Neural progenitor cell (in vitro differentiated cells): Measurements from ENCODE around the gene GRID1. TPM values are rescaled to one million over a fixed set of nuclear protein-coding genes. Genes with fewer than 3 reads are reported as not detected.

Source experiments
- DNase-seq: peaks from one replicate; pipeline ENCODE4 v3.0.0-alpha.2; 2016; ENCODE audit warnings: low spot score
- H2AFZ ChIP-seq: fragments of 200-600 bp; sonication (generic); replicated peaks from 2 replicates; pipeline ENCODE4 v1.6.1; 2016; ENCODE audit warnings: antibody characterized with exemption
- H3F3A ChIP-seq: fragments of 200-600 bp; sonication (generic); 2 replicates; pipeline ENCODE4 v1.6.1; 2016; ENCODE audit warnings: antibody characterized with exemption, low read depth
- H3K27ac ChIP-seq: fragments of 200-600 bp; sonication (generic); 2 replicates; pipeline ENCODE4 v1.5.1; 2016; ENCODE audit warnings: mild to moderate bottlenecking
- H3K27me3 ChIP-seq: fragments of 200-600 bp; sonication (generic); 2 replicates; pipeline ENCODE4 v1.6.1; 2016; ENCODE audit warnings: mild to moderate bottlenecking, moderate library complexity
- H3K36me3 ChIP-seq: fragments of 200-600 bp; sonication (generic); 2 replicates; pipeline ENCODE4 v1.5.1; 2016
- H3K4me1 ChIP-seq: fragments of 200-600 bp; sonication (generic); 2 replicates; pipeline ENCODE4 v1.6.1; 2016; ENCODE audit warnings: mixed run types
- H3K4me2 ChIP-seq: fragments of 200-600 bp; sonication (generic); 2 replicates; pipeline ENCODE4 v1.6.1; 2016
- H3K4me3 ChIP-seq: fragments of 200-600 bp; sonication (generic); 2 replicates; pipeline ENCODE4 v1.5.1; 2016
- H3K79me2 ChIP-seq: fragments of 200-600 bp; sonication (generic); 2 replicates; pipeline ENCODE4 v1.6.1; 2016; ENCODE audit warnings: low read depth
- H3K9ac ChIP-seq: fragments of 200-600 bp; sonication (generic); 2 replicates; pipeline ENCODE4 v1.6.1; 2016
- H3K9me3 ChIP-seq: fragments of 200-600 bp; sonication (generic); 2 replicates; pipeline ENCODE4 v1.5.1; 2016; ENCODE audit warnings: low read depth
- H4K20me1 ChIP-seq: fragments of 200-600 bp; sonication (generic); 2 replicates; pipeline ENCODE4 v1.6.1; 2016; ENCODE audit warnings: low read depth
- H3K27ac Mint-ChIP-seq: 3 replicates; pipeline ENCODE4 v1.8.0; 2021; ENCODE audit warnings: mixed read lengths
- H3K27me3 Mint-ChIP-seq: 2 replicates; pipeline ENCODE4 v1.8.0; 2022; ENCODE audit warnings: low read depth, mild to moderate bottlenecking, inconsistent platforms, moderate library complexity, mixed read lengths; ENCODE audit not compliant: insufficient read depth
- H3K36me3 Mint-ChIP-seq: 3 replicates; pipeline ENCODE4 v1.8.0; 2021; ENCODE audit warnings: mixed read lengths
- H3K4me1 Mint-ChIP-seq: 3 replicates; pipeline ENCODE4 v1.8.0; 2021; ENCODE audit warnings: mixed read lengths
- H3K4me3 Mint-ChIP-seq: 3 replicates; pipeline ENCODE4 v1.8.0; 2021; ENCODE audit warnings: mild to moderate bottlenecking, moderate library complexity, mixed read lengths
- H3K9me3 Mint-ChIP-seq: 3 replicates; pipeline ENCODE4 v1.8.0; 2020; ENCODE audit warnings: mixed read lengths
- EZH2 ChIP-seq: fragments of 200-600 bp; sonication (generic); IDR thresholded peaks from 2 replicates; pipeline ENCODE4 v1.6.1; 2017; ENCODE audit warnings: antibody characterized with exemption, mild to moderate bottlenecking, moderate library complexity
- EZH2phosphoT487 ChIP-seq: fragments of 200-600 bp; sonication (generic); IDR thresholded peaks from 2 replicates; pipeline ENCODE4 v1.6.1; 2017; ENCODE audit warnings: antibody characterized with exemption
- total RNA-seq: library from RNA; depleted of rRNA; stranded (reverse); fragments of >200 nt; gene quantifications from 2 replicates; pipeline ENCODE4 v1.2.3, GENCODE V29; 2015; ENCODE audit warnings: low replicate concordance
- TF ChIP-seq, protein P1 (sequence below): fragments of 200-600 bp; sonication (generic); IDR thresholded peaks from 2 replicates; pipeline ENCODE4 v1.5.1; 2017; ENCODE audit warnings: antibody characterized with exemption, mild to moderate bottlenecking

The GRID1 gene
- total RNA-seq, 1 donor from 2014 or later: not detected

DNA sequence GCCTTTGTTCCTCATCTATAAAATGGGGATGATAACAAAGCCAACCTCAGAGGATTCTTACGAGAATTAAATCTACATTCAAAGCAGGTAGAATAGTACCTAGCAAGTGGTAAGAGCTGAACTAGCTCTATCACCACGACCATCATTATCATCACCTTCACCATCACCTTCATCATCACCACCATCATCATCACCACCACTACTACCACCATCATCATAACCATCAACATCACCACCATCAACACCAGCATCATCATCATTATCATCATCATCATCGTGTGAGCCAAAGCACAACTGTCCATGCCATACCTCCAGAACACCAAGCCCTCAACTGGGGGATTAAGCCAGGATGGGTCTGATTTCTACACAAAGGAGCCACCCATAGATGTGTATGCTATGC lies 206.8 kb downstream of the GRID1 start:
- no peak overlapping the region for H3K4me3 ChIP-seq
- peaks cover 8% of the 10 kb centered on the region for H3K4me1 ChIP-seq
- no peaks in the 10 kb centered on the region for H3F3A ChIP-seq
- no peak overlapping the region for H2AFZ ChIP-seq
- H3K36me3 ChIP-seq: no peaks in the 10 kb centered on the region
- peaks cover 2% of the 10 kb centered on the region for H3K27me3 Mint-ChIP-seq
- H4K20me1 ChIP-seq: no peaks in the 10 kb centered on the region
- H3K27ac Mint-ChIP-seq: no peak overlapping the region
- no peaks in the 10 kb centered on the region for H3K27me3 ChIP-seq
- TF ChIP-seq EZH2phosphoT487: no peak
- TF ChIP-seq EZH2: no peak
- TF ChIP-seq, protein P1, sequence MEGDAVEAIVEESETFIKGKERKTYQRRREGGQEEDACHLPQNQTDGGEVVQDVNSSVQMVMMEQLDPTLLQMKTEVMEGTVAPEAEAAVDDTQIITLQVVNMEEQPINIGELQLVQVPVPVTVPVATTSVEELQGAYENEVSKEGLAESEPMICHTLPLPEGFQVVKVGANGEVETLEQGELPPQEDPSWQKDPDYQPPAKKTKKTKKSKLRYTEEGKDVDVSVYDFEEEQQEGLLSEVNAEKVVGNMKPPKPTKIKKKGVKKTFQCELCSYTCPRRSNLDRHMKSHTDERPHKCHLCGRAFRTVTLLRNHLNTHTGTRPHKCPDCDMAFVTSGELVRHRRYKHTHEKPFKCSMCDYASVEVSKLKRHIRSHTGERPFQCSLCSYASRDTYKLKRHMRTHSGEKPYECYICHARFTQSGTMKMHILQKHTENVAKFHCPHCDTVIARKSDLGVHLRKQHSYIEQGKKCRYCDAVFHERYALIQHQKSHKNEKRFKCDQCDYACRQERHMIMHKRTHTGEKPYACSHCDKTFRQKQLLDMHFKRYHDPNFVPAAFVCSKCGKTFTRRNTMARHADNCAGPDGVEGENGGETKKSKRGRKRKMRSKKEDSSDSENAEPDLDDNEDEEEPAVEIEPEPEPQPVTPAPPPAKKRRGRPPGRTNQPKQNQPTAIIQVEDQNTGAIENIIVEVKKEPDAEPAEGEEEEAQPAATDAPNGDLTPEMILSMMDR: no peak
- DNase-seq: no peak
- no peaks in the 10 kb centered on the region for H3K79me2 ChIP-seq
- H3K4me3 Mint-ChIP-seq: peak overlapping the region; percentile 34
- no peaks in the 10 kb centered on the region for H3K9me3 Mint-ChIP-seq
- H3K9me3 ChIP-seq: no peaks in the 10 kb centered on the region
- H3K4me1 Mint-ChIP-seq: peaks cover 9% of the 10 kb centered on the region
- H3K36me3 Mint-ChIP-seq: no peaks in the 10 kb centered on the region
- H3K9ac ChIP-seq: no peak overlapping the region
- H3K27ac ChIP-seq: no peak overlapping the region
- no peak overlapping the region for H3K4me2 ChIP-seq

DNA sequence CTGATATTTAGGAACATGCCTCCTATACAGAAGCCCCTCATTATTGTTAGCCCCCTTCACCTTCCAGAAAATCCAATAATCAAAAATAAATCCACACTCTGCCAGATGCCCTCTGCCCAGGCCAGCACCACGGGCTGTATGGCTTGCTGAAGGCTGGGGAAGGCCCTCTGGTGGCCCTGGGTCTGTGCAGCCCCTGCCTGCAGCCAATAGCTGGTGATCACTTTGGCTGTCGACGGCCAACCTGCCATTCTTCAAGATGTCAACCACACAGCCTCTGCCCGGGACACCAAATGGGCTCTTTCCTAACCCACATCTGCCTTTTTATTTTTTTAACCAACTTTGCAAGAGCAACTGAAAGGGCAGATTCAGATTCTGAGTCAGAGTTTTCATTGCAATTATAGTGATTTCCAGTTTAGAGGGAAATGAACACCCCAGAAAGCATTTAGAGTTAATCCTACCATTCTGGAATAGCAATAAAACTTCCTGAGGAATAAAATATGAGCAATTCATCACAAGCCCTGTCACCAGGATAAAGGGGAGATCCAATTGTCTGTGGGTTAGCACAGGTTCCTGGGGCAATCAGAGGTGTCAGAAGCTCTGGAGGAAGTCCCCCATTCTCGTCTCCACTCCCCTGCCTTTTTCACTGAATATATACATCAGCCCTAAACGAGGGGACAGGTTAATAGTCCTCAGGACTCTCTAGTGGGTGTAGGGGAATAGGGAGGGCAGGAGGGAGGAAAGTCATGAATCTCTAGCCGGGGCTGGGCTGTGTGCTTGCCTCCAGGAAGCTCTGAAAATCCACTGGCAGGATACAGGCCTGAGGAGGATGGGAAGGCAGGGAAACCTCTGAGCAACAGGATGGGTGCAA lies 211.3 kb downstream of the GRID1 start:
- Histone ChIP-seq H3K79me2 (no peaks in the 10 kb centered on the region), H3K9me3 (no peaks in the 10 kb centered on the region), H3K27me3 (no peaks in the 10 kb centered on the region), H2AFZ (no peak overlapping the region), H4K20me1 (no peaks in the 10 kb centered on the region), H3F3A (no peaks in the 10 kb centered on the region), H3K4me1 (no peaks in the 10 kb centered on the region), H3K9ac (no peak overlapping the region), H3K4me2 (no peak overlapping the region), H3K4me3 (no peak overlapping the region), H3K36me3 (no peaks in the 10 kb centered on the region), H3K27ac (no peak overlapping the region)
- Mint-ChIP-seq H3K9me3 (no peaks in the 10 kb centered on the region), H3K27ac (no peak overlapping the region), H3K36me3 (no peaks in the 10 kb centered on the region), H3K4me3 (no peak overlapping the region), H3K27me3 (no peaks in the 10 kb centered on the region), H3K4me1 (peaks cover 6% of the 10 kb centered on the region)
- TF ChIP-seq EZH2 (no peak), EZH2phosphoT487 (no peak)
- TF ChIP-seq, protein P1: peak; percentile 22
- DNase-seq: peak; percentile 18

DNA sequence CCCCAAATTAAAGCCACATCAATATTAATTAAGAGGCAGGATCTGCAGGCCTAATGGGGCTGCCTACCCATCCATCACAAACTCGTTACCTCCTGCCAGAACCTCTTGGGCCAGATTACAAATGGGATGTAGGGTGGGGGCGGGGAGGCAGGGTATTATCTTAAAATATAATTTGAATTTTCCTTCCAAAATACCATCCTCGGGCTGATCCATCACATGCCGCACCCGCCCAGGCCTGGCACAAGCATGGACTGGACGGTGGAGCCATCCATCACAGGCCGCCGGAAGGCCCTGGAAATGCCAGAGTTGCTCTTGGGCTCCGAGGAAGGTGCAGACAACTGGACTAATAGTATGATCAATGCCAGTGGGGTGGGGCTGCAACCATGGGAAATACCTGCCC lies 212.8 kb downstream of the GRID1 start:
- Histone ChIP-seq H3F3A (no peaks in the 10 kb centered on the region), H3K27me3 (no peaks in the 10 kb centered on the region), H3K4me2 (no peak overlapping the region), H3K79me2 (no peaks in the 10 kb centered on the region), H3K4me3 (no peak overlapping the region), H3K36me3 (no peaks in the 10 kb centered on the region), H3K9ac (no peak overlapping the region), H4K20me1 (no peaks in the 10 kb centered on the region), H3K9me3 (no peaks in the 10 kb centered on the region), H2AFZ (no peak overlapping the region), H3K27ac (no peak overlapping the region), H3K4me1 (peaks cover 7% of the 10 kb centered on the region)
- no peak for TF ChIP-seq EZH2phosphoT487
- no peak for TF ChIP-seq EZH2
- TF ChIP-seq, protein P1: no peak
- H3K36me3 Mint-ChIP-seq: no peaks in the 10 kb centered on the region
- peaks cover 21% of the 10 kb centered on the region for H3K4me1 Mint-ChIP-seq
- H3K27ac Mint-ChIP-seq: no peak overlapping the region
- no peaks in the 10 kb centered on the region for H3K9me3 Mint-ChIP-seq
- H3K27me3 Mint-ChIP-seq: no peaks in the 10 kb centered on the region
- H3K4me3 Mint-ChIP-seq: no peak overlapping the region
- DNase-seq: no peak
